Nephron progenitor cell (in vitro differentiated cells): ENCODE measurements around the gene MYZAP.

Experiments
- DNase-seq: peaks from one replicate; pipeline ENCODE4 v3.0.0; 2021
- H3K27ac Mint-ChIP-seq: 2 replicates; pipeline ENCODE4 v1.8.0; 2021; ENCODE audit warnings: mild to moderate bottlenecking, moderate library complexity, mixed read lengths
- H3K27me3 Mint-ChIP-seq: 2 replicates; pipeline ENCODE4 v1.8.0; 2021; ENCODE audit warnings: mild to moderate bottlenecking, low read depth, mixed read lengths; ENCODE audit not compliant: poor library complexity
- H3K36me3 Mint-ChIP-seq: 2 replicates; pipeline ENCODE4 v1.8.0; 2021; ENCODE audit warnings: low read depth, mixed read lengths
- H3K4me1 Mint-ChIP-seq: 2 replicates; pipeline ENCODE4 v1.8.0; 2021; ENCODE audit warnings: mixed read lengths
- H3K4me3 Mint-ChIP-seq: 2 replicates; pipeline ENCODE4 v1.8.0; 2021; ENCODE audit warnings: mild to moderate bottlenecking, moderate library complexity, mixed read lengths
- H3K9me3 Mint-ChIP-seq: 2 replicates; pipeline ENCODE4 v1.8.0; 2021; ENCODE audit warnings: mild to moderate bottlenecking, moderate library complexity, mixed read lengths
- TF ChIP-seq, protein P1 (sequence below): fragments of 200-600 bp; sonication (generic); IDR thresholded peaks from 2 replicates; pipeline ENCODE4 v1.5.0; 2021; ENCODE audit warnings: antibody characterized with exemption

Gene MYZAP

DNA sequence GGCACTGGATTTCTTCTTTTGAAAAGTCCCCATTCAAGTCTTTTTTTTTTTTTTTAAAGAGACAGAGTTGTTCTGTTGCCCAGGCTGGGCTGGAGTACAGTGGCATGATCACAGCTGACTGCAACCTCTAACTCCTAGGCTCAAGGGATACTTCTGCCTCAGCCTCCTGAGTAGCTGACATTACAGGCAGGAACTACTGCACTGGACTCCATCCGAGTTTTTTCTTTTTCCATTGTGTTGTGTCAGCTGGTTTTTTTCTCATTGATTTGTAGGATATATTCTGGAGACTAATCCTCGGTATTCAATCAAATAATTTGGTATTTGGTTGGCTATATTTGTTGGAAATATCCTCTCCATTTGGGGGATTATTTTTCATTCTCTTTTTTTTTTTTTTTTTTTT is 126.6 kb downstream of the MYZAP start:
- H3K27me3 Mint-ChIP-seq, result peaks cover 2% of the 10 kb centered on the region
- DNase-seq, result no peak
- H3K4me3 Mint-ChIP-seq, result no peak overlapping the region
- no peaks in the 10 kb centered on the region for H3K4me1 Mint-ChIP-seq
- no peaks in the 10 kb centered on the region for H3K9me3 Mint-ChIP-seq
- H3K36me3 Mint-ChIP-seq, result peaks cover 59% of the 10 kb centered on the region
- TF ChIP-seq, protein P1, sequence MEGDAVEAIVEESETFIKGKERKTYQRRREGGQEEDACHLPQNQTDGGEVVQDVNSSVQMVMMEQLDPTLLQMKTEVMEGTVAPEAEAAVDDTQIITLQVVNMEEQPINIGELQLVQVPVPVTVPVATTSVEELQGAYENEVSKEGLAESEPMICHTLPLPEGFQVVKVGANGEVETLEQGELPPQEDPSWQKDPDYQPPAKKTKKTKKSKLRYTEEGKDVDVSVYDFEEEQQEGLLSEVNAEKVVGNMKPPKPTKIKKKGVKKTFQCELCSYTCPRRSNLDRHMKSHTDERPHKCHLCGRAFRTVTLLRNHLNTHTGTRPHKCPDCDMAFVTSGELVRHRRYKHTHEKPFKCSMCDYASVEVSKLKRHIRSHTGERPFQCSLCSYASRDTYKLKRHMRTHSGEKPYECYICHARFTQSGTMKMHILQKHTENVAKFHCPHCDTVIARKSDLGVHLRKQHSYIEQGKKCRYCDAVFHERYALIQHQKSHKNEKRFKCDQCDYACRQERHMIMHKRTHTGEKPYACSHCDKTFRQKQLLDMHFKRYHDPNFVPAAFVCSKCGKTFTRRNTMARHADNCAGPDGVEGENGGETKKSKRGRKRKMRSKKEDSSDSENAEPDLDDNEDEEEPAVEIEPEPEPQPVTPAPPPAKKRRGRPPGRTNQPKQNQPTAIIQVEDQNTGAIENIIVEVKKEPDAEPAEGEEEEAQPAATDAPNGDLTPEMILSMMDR, result no peak
- H3K27ac Mint-ChIP-seq, result no peak overlapping the region

DNA sequence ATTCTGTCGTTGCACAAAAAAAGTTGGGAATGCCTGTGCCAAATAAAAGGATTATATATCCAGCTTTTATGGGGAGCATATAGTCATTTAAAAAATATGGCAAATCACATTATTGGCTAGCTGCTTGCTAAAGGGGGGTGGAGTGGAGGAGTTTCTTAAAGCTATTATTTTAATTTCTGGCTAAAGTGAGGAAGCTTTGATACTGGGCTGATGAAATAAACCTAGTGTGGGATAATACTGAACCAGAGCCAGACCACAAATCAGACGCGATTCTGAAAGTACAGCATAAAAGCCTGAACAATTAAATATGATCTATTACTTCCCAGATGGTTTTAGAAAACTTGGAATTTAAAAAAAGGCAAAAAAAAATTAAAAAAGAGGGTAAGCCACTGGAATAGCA is 129.2 kb downstream of the MYZAP start:
- H3K4me3 Mint-ChIP-seq, result no peak overlapping the region
- H3K27me3 Mint-ChIP-seq, result peaks cover 9% of the 10 kb centered on the region
- H3K36me3 Mint-ChIP-seq, result peaks cover 54% of the 10 kb centered on the region
- no peak for DNase-seq
- TF ChIP-seq, protein P1, result no peak
- no peaks in the 10 kb centered on the region for H3K4me1 Mint-ChIP-seq
- H3K27ac Mint-ChIP-seq, result no peak overlapping the region
- H3K9me3 Mint-ChIP-seq, result peaks cover 18% of the 10 kb centered on the region

- DNase-seq, result no peak
- Mint-ChIP-seq H3K27ac (no peak overlapping the region), H3K9me3 (peaks cover 23% of the 10 kb centered on the region), H3K27me3 (peaks cover 9% of the 10 kb centered on the region), H3K36me3 (peaks cover 20% of the 10 kb centered on the region), H3K4me3 (no peak overlapping the region), H3K4me1 (peaks cover 19% of the 10 kb centered on the region)
- TF ChIP-seq, protein P1, result no peak
These were observed 134.7 kb downstream of the MYZAP start for GRCh38 chr15:57726411-57726810.

DNA sequence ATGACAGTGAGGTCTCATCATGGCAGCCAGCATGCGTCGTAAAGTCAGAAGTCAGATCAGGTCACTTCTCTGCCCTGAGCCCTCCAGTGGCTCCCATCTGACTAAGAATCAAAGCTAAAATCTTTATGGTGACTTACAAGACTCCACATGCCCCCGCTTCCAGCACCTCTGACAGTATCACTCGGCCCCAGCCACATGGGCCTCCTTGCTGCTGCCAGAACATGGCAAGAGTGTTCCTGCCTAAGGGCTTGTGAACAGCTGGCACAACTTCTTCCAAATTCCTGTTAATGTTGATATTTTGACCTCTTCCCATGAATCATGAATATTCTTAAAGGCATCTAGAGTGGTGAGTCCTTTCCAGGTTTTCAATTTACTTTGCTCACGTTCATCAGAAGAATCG is 135.3 kb downstream of the MYZAP start:
- Mint-ChIP-seq H3K36me3 (peaks cover 20% of the 10 kb centered on the region), H3K9me3 (peaks cover 23% of the 10 kb centered on the region), H3K4me3 (no peak overlapping the region), H3K27ac (peak overlapping the region; percentile 36), H3K27me3 (peaks cover 13% of the 10 kb centered on the region), H3K4me1 (peaks cover 25% of the 10 kb centered on the region)
- TF ChIP-seq, protein P1, result no peak
- no peak for DNase-seq

DNA sequence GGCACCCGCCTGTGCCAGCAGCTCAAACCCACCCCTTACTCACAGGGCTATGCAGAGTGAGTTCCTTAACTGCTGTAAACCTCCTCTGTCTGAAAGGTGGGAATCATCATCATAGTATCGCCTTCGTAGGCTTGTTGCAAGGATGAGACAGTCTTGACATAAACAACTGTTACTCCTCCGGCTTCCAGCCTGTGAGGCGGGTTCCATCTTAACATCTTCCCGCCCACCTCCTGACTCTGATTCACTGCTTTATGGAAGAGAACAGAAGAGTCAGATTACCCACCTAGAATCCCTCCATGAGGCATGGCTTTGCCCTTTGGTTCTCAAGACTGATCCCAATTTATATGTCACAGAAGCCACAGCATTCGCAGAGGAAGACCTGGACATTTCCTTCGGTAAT is 136.7 kb downstream of the MYZAP start:
- Mint-ChIP-seq H3K4me1 (peaks cover 33% of the 10 kb centered on the region), H3K27ac (no peak overlapping the region), H3K27me3 (peaks cover 9% of the 10 kb centered on the region), H3K9me3 (peaks cover 23% of the 10 kb centered on the region), H3K4me3 (no peak overlapping the region), H3K36me3 (peaks cover 20% of the 10 kb centered on the region)
- TF ChIP-seq, protein P1, result no peak
- DNase-seq, result no peak

DNA sequence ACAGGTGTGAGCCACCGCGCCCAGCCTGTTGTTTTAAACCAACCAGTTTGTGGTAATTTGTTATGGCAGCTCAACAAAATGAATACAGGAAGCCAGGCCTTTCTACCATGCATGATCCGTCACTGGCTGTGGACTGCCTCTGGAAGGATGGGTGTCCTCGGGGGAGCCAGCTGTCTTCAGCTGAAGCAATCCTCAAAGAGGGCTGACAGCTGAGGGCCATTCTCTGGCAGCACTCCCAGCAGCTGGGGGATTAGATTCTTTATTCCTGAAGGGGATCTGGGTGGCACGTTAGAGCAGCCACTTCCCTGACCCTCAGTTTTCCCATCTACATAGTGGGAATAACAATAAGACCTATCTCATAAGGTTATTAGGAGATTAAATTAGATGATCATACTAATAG is 139.2 kb downstream of the MYZAP start:
- no peak for DNase-seq
- Mint-ChIP-seq H3K4me1 (peaks cover 39% of the 10 kb centered on the region), H3K27ac (no peak overlapping the region), H3K9me3 (peaks cover 5% of the 10 kb centered on the region), H3K4me3 (no peak overlapping the region), H3K27me3 (peaks cover 3% of the 10 kb centered on the region), H3K36me3 (peaks cover 5% of the 10 kb centered on the region)
- TF ChIP-seq, protein P1, result no peak
